Natural killer cell (primary cell): ENCODE results near the gene ACO2. TPM values are rescaled to one million over a fixed set of nuclear protein-coding genes. Genes with fewer than 3 reads are reported as not detected.

Experiments
- ATAC-seq, 3 donors: fragments of 150-1000 bp in 2 of 3; fragments of 200-7000 bp in 1 of 3; cut with Tn5 transposase; 1 replicate in 1 of 3; 2 replicates in 2 of 3; pipeline ENCODE4 v1.10.0; 2021; ENCODE audit warnings: mild to moderate bottlenecking in 2 of 3, moderate library complexity in 2 of 3
- DNase-seq, 2 donors: peaks; one replicate each; pipeline versions ENCODE4 v3.0.0 to v3.0.0-alpha.2; 2013 to 2021; ENCODE audit warnings: mixed read lengths in 1 of 2
- H3K27ac ChIP-seq: one replicate; pipeline ENCODE4 v1.5.1; 2013; ENCODE audit warnings: mild to moderate bottlenecking, low read length
- H3K27me3 ChIP-seq: one replicate; pipeline ENCODE4 v1.6.1; 2013; ENCODE audit warnings: low read length; ENCODE audit not compliant: control insufficient read depth, insufficient read depth
- H3K36me3 ChIP-seq: one replicate; pipeline ENCODE4 v1.6.1; 2013; ENCODE audit warnings: low read length; ENCODE audit not compliant: control insufficient read depth, insufficient read depth
- H3K4me1 ChIP-seq: one replicate; pipeline ENCODE4 v1.6.1; 2013; ENCODE audit warnings: low read length; ENCODE audit not compliant: control insufficient read depth, insufficient read depth
- H3K4me3 ChIP-seq: one replicate; pipeline ENCODE4 v1.5.1; 2013; ENCODE audit warnings: low read length
- H3K9me3 ChIP-seq: one replicate; pipeline ENCODE4 v1.6.1; 2013; ENCODE audit warnings: low read length; ENCODE audit not compliant: control insufficient read depth, insufficient read depth
- H3K27ac Mint-ChIP-seq, 2 donors: one replicate each; pipeline ENCODE4 v1.8.0; 2022; ENCODE audit warnings: mild to moderate bottlenecking in 2 of 2, mixed read lengths in 2 of 2, moderate library complexity in 1 of 2
- H3K27me3 Mint-ChIP-seq, 2 donors: one replicate each; pipeline ENCODE4 v1.8.0; 2022; ENCODE audit warnings: low read depth in 2 of 2, mixed read lengths in 2 of 2
- H3K36me3 Mint-ChIP-seq: one replicate; pipeline ENCODE4 v1.8.0; 2022; ENCODE audit warnings: mixed read lengths
- H3K4me1 Mint-ChIP-seq, 2 donors: one replicate each; pipeline ENCODE4 v1.8.0; 2022; ENCODE audit warnings: mixed read lengths in 2 of 2
- H3K4me3 Mint-ChIP-seq: one replicate; pipeline ENCODE4 v1.8.0; 2022; ENCODE audit warnings: mild to moderate bottlenecking, moderate library complexity, mixed read lengths
- H3K9me3 Mint-ChIP-seq, 2 donors: one replicate each; pipeline ENCODE4 v1.8.0; 2022; ENCODE audit warnings: mixed read lengths in 2 of 2
- CTCF ChIP-seq: fragments of 200-600 bp; IDR thresholded peaks from one replicate; pipeline ENCODE4 v1.8.0; 2022; ENCODE audit warnings: antibody characterized with exemption
- WGBS: methylation state at CpG from one replicate; pipeline ENCODE4 v1.1.7; 2013; ENCODE audit warnings: missing lambda C conversion rate; ENCODE audit not compliant: insufficient coverage; 5-methylcytosine and 5-hydroxymethylcytosine counted together
- intact Hi-C: fragments of 100-400 bp; cut with micrococcal nuclease; formaldehyde crosslinking; loops from one replicate; pipeline ENCODE4 v1.14.2; 2022
- total RNA-seq, 4 donors: library from RNA; stranded (reverse); fragments of 120-200 nt in 1 of 4; gene quantifications; one replicate each; pipeline versions ENCODE4 v1.2.3 to v1.2.4, GENCODE V29; 2013 to 2022

The ACO2 gene
- total RNA-seq, 3 donors from 2014 or later (not counting 1 experiment from before 2014, with no cell fraction given) = 77.9 to 99.8 (median 89.5) TPM

GRCh38 chr22:41485033-41485432 lies 16.1 kb downstream of the ACO2 start:
- no peak for DNase-seq
- intact Hi-C loops = no loop called here

GRCh38 chr22:41487037-41487935 lies 18.4 kb downstream of the ACO2 start:
- intact Hi-C loops = no loop called here
- Histone ChIP-seq H3K9me3 (no peaks in the 10 kb centered on the region), H3K27ac (no peak overlapping the region), H3K4me3 (no peak overlapping the region), H3K27me3 (no peaks in the 10 kb centered on the region), H3K4me1 (peaks cover 5% of the 10 kb centered on the region), H3K36me3 (no peaks in the 10 kb centered on the region)
- Mint-ChIP-seq H3K36me3 (no peaks in the 10 kb centered on the region), H3K27ac (no peak overlapping the region), H3K4me1 (peaks cover 20 to 61% of the 10 kb centered on the region in 2 donors), H3K4me3 (no peak overlapping the region), H3K9me3 (no peaks in the 10 kb centered on the region), H3K27me3 (no peaks in the 10 kb centered on the region)
- no peak for DNase-seq
- no peak for ATAC-seq
- 90% methylated on average over 7 of the region's 8 CpGs for WGBS
- TF ChIP-seq CTCF = no peak

More at GRCh38 chr22:41485033-41485432, 16.1 kb downstream of the ACO2 start:
- no peak for TF ChIP-seq CTCF
- Histone ChIP-seq H3K4me1 (peaks cover 10% of the 10 kb centered on the region), H3K4me3 (no peak overlapping the region), H3K27me3 (no peaks in the 10 kb centered on the region), H3K27ac (no peak overlapping the region), H3K9me3 (no peaks in the 10 kb centered on the region), H3K36me3 (no peaks in the 10 kb centered on the region)
- H3K27me3 Mint-ChIP-seq = no peaks in the 10 kb centered on the region
- H3K27ac Mint-ChIP-seq = no peak overlapping the region
- ATAC-seq = no peak
- H3K4me3 Mint-ChIP-seq = no peak overlapping the region
- H3K36me3 Mint-ChIP-seq = no peaks in the 10 kb centered on the region
- H3K4me1 Mint-ChIP-seq = peaks cover 21 to 50% of the 10 kb centered on the region in 2 donors
- WGBS = 89% methylated on average over 7 of the region's 7 CpGs
- H3K9me3 Mint-ChIP-seq = no peaks in the 10 kb centered on the region

GRCh38 chr22:41488076-41488475 lies 19.2 kb downstream of the ACO2 start:
- Mint-ChIP-seq H3K4me3 (no peak overlapping the region), H3K27me3 (no peaks in the 10 kb centered on the region), H3K9me3 (no peaks in the 10 kb centered on the region), H3K36me3 (no peaks in the 10 kb centered on the region), H3K27ac (no peak overlapping the region), H3K4me1 (peaks cover 20 to 54% of the 10 kb centered on the region in 2 donors)
- H3K4me3 ChIP-seq = no peak overlapping the region
- TF ChIP-seq CTCF = no peak
- no peaks in the 10 kb centered on the region for H3K27me3 ChIP-seq
- no peak for DNase-seq
- WGBS = 94% methylated on average over 4 of the region's 4 CpGs
- H3K36me3 ChIP-seq = no peaks in the 10 kb centered on the region
- H3K4me1 ChIP-seq = peaks cover 5% of the 10 kb centered on the region
- no peak for ATAC-seq
- H3K9me3 ChIP-seq = no peaks in the 10 kb centered on the region
- intact Hi-C loops = no loop called here
- no peak overlapping the region for H3K27ac ChIP-seq
